ENCODE results near the gene DLL1.

Gene DLL1

GRCh38 chr6:170249817-170250216, 41.1 kb downstream of the DLL1 start:
- DNase-seq = no peak

GRCh38 chr6:170248861-170249600, 41.8 kb downstream of the DLL1 start:
- DNase-seq = no peak

DNA sequence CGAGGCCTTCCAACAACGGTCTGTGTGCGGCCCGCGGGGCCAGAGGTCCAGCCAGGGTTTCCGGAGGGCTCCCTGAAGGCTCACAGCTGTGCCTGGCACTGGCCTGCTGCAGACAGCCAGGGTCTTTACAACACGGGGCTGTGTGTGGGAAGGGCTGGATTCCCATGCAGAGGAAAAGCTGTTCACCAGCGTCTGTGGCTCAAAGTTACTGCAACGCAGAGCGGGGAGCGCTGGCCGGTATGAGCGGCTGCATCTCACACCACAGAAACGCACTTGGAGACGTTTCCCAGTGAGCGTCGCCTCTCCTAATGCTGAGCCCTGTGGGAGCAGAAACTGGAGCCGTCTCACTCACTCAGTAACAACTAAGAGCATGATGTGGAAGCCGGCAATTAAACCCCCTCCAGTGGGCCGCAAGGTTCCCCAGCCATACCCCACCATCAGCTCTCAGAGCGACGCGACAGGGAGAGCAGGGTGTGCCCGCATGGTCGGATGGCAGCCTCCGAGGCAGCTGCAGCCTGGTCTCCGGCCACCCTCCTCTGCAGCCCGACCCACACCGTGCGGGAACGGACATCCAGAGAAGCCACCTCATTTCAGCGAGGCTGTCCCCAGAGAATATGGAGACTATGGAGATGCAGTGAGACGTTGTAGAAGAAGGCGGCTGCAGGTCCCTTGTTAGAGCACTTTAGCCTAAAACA, 42.6 kb downstream of the DLL1 start:
- no peak for DNase-seq

DNA sequence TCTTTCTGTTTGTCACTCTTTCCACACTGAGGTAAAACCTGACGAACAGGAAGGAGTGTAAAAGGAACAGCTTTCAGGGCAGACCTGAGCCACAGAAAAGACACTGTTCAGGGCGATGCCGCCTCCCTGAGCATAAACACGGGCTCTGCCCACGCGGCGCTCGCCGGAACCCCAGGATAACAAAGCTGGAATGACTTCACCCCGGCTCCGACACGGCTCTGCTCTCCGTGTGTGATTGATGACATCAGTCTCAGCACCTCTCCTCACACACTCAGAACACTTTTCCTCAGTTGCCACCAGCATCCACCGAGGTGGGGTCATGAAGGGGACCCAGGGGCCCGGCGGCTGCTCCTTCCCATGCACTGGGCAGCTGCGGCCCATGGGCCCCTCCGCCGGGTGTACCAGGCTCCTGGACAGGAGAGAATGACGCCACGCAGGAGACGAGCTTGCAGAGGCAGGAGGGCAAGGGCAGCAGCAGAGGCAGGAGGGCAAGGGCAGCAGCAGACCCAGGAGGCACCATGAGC, 43.6 kb downstream of the DLL1 start:
- no peak for DNase-seq

DNA sequence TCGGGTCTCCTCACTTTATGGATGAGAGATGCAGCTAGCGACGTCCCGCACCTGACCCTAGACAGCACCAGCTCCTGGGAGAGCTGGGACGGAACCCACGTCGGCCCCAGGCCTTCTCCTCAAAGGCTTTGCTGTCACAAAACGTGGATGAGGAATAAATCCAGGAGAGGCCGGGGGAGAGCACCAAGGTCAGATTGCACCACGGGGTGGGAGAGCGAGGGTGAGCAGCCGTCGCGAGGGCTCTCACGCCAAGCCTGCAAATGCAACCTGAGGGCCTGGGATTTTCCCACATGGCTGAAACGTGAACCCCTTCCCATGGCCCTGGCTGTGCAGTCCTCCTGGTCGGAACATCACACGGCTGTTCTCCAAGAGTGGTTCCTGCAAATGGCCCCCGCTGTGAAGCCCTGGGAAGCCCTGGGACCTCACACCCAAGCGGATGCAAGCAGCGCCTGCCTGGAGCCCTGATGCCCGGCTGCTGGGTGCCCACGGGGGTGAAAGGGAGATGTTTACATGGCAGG, 45.3 kb downstream of the DLL1 start:
- DNase-seq = no peak

- DNase-seq = no peak
Measured at GRCh38 chr6:170244721-170245474, 46.0 kb downstream of the DLL1 start.

DNA sequence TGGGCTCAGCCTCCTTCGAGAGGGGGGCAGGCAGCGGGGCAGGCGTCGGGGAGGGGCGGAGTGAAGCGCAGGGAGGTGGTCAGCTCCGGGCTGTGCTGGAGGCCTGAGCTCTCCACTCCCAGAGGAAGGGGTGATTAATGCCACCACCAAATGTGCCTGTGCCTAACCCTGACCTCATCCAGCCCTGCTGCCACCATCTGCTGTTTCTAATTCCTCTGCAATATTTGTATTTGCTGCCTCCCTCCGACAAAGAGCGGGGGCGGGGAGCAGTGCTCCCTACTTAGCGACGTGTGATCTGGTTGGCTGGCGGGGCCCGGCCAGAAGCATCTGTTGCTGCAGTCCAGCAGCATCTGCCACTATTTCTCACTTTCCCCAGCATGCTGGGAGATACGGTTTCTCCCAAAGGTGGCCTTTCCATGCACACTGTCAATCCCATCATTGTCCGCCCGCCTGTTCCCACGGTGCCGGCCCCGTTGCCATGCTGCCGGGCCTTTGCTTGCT, 47.0 kb downstream of the DLL1 start:
- no peak for DNase-seq

DNA sequence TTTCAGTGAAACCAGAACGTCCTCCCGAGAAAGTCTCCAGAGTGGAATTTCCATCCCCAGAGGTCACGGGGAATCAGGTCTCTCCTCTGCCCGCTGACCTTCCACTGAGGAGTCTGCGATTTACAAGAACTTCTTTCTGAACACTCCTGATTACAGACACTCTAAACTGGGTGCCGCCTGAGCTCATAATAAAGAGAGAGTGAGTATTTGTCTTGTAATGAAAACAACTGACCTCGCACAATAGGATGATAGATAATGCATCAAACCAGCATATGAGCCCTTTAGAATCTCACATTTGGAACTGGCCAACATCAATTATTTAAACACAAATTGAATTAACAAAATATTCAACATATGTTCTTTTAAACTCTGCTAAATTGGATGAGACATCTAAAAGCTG, 47.5 kb downstream of the DLL1 start:
- no peak for DNase-seq

GRCh38 chr6:170238741-170239565, 51.9 kb downstream of the DLL1 start:
- DNase-seq = no peak

DNA sequence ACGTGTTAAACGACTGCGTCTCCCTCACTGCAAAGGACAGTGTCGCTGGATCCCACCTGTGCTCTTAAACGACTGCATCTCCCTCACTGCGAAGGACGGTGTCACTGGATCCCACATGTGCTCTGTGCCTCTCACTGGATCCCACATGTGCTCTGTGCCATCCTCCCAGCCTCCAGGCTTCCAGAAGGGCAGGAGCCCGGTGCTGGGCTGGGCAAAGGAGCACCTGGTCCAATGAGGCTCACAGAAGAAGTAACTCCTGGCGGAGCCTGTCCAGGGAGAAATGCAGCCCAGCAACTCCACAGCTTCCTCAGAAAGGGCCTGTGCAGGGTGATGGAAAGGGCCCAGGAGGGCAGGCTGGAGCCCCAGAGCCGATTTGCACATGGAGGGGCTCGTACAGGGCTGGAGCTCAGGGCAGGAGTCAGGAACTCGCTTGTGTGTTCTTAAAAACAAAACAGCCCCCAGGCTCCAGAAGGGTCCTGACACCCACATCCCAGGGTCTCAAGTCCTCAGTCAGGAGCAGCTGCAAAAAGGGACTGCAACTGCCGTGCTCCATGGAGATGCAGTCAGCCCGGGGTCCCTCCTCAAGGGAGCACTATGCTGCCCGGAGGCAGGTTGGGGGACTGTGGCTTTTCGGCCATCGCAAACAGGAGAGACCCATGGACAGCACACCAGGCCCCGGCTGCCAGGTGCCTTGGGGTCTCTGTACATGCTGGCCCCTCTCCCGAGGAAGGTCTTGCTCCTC, 52.7 kb downstream of the DLL1 start:
- no peak for DNase-seq

- no peak for DNase-seq
Measured at GRCh38 chr6:170236131-170236836, 54.6 kb downstream of the DLL1 start.

- no peak for DNase-seq
Measured at GRCh38 chr6:170235391-170236125, 55.3 kb downstream of the DLL1 start.

DNA sequence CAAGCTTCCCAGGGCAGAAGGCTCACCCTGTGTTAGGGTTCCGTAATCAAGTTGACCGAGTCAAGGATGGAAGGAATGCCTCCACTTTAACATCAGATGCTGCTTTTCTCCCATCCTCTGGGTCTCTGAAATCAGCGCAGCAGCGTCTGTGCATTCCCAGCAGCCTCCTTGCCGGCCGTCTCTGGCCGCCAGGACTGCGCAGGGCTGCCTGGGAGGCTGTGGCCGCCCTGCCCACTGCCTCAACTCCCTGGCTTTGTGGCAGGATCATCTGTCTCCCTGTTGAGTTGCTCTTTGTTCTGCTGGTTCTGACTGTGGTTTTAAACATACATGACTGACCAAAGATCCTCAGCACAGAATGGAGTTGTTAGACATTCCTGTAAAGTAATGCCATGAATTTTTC, 56.5 kb downstream of the DLL1 start:
- DNase-seq = no peak

- DNase-seq = no peak
Measured at GRCh38 chr6:170233286-170234205, 57.3 kb downstream of the DLL1 start.
